GM12878 (cell line): ENCODE results near the gene TOM1L2. TPM values are rescaled to one million over a fixed set of nuclear protein-coding genes. Genes with fewer than 3 reads are reported as not detected.

Source experiments
- BRCA1 ChIP-seq: IDR thresholded peaks from 2 replicates; pipeline ENCODE4 v1.6.1; 2011; ENCODE audit warnings: low read depth, low read length, improper control_type of control experiment
- CHD1 ChIP-seq: IDR thresholded peaks from 2 replicates; pipeline ENCODE4 v1.6.1; 2012; ENCODE audit warnings: low read depth, low read length, improper control_type of control experiment
- E2F4 ChIP-seq: IDR thresholded peaks from 2 replicates; pipeline ENCODE4 v1.6.1; 2012; ENCODE audit warnings: low read depth, low read length, improper control_type of control experiment
- EED ChIP-seq: sonication (generic); IDR thresholded peaks from 2 replicates; pipeline ENCODE4 v1.6.1; 2016; ENCODE audit warnings: antibody characterized with exemption, low read depth
- GABPA ChIP-seq: IDR thresholded peaks from 2 replicates; pipeline ENCODE4 v1.6.1; 2014; ENCODE audit warnings: antibody characterized with exemption, low read depth, mild to moderate bottlenecking, inconsistent platforms
- GATAD2B ChIP-seq: fragments of 450-650 bp; conservative IDR thresholded peaks from 2 replicates; pipeline ENCODE4 v1.6.1; 2017; ENCODE audit warnings: low read depth, mild to moderate bottlenecking, moderate library complexity
- HDAC6 ChIP-seq: fragments of 200-600 bp; sonication (generic); IDR thresholded peaks from one replicate; pipeline ENCODE4 v1.8.0; 2017; ENCODE audit warnings: antibody characterized with exemption; ENCODE audit not compliant: unreplicated experiment
- HSF1 ChIP-seq: fragments of 150-350 bp; IDR thresholded peaks from 2 replicates; pipeline ENCODE4 v1.6.1; 2014; ENCODE audit warnings: mild to moderate bottlenecking, low read depth, low read length
- IKZF2 ChIP-seq, 2 experiments: fragments of 450-650 bp; IDR thresholded peaks; 2 replicates each; pipeline ENCODE4 v1.6.1; 2017; ENCODE audit warnings: mild to moderate bottlenecking in 2 of 2, moderate library complexity in 2 of 2
- KLF5 ChIP-seq: fragments of 450-650 bp; IDR thresholded peaks from 2 replicates; pipeline ENCODE4 v1.6.1; 2014; ENCODE audit warnings: mild to moderate bottlenecking; ENCODE audit not compliant: partially characterized antibody
- MEF2B ChIP-seq: fragments of 450-650 bp; IDR thresholded peaks from 2 replicates; pipeline ENCODE4 v1.6.1; 2018; ENCODE audit warnings: mild to moderate bottlenecking, moderate library complexity; ENCODE audit not compliant: partially characterized antibody, poor library complexity, severe bottlenecking
- MXI1 ChIP-seq: fragments of 150-350 bp; IDR thresholded peaks from 2 replicates; pipeline ENCODE4 v1.6.1; 2011; ENCODE audit warnings: low read depth, mild to moderate bottlenecking, inconsistent platforms, low read length, improper control_type of control experiment
- NR2C1 ChIP-seq: fragments of 450-650 bp; IDR thresholded peaks from 2 replicates; pipeline ENCODE4 v1.6.1; 2017; ENCODE audit warnings: antibody characterized with exemption, mild to moderate bottlenecking, moderate library complexity
- POLR2A ChIP-seq: IDR thresholded peaks from 2 replicates; pipeline ENCODE4 v1.6.1; 2011; ENCODE audit warnings: low read depth, mild to moderate bottlenecking, low read length
- RAD51 ChIP-seq: fragments of 450-650 bp; IDR thresholded peaks from 2 replicates; pipeline ENCODE4 v1.6.1; 2016; ENCODE audit warnings: moderate library complexity, mild to moderate bottlenecking, inconsistent platforms
- RCOR1 ChIP-seq: conservative IDR thresholded peaks from 2 replicates; pipeline ENCODE4 v1.6.1; 2012; ENCODE audit warnings: low read depth, low read length, improper control_type of control experiment
- RUNX3 ChIP-seq: IDR thresholded peaks from 2 replicates; pipeline ENCODE4 v1.6.1; 2012; ENCODE audit warnings: low read length, inconsistent platforms
- SIX5 ChIP-seq: IDR thresholded peaks from 2 replicates; pipeline ENCODE4 v1.6.1; 2011; ENCODE audit warnings: mild to moderate bottlenecking, low read depth, low read length, moderate library complexity; ENCODE audit not compliant: severe bottlenecking
- SKIL ChIP-seq: fragments of 450-650 bp; IDR thresholded peaks from 2 replicates; pipeline ENCODE4 v1.6.1; 2017; ENCODE audit warnings: mild to moderate bottlenecking, low read depth, inconsistent platforms; ENCODE audit not compliant: poor library complexity, severe bottlenecking
- SP1 ChIP-seq: IDR thresholded peaks from one replicate; pipeline ENCODE4 v1.6.1; 2011; ENCODE audit warnings: low read depth, low read length
- SREBF2 ChIP-seq: IDR thresholded peaks from 2 replicates; pipeline ENCODE4 v1.6.1; 2012; ENCODE audit warnings: mild to moderate bottlenecking, low read length
- TAF1 ChIP-seq: IDR thresholded peaks from 2 replicates; pipeline ENCODE4 v1.6.1; 2011; ENCODE audit warnings: mild to moderate bottlenecking, low read depth, low read length, borderline replicate concordance
- USF1 ChIP-seq: IDR thresholded peaks from 2 replicates; pipeline ENCODE4 v1.6.1; 2011; ENCODE audit warnings: borderline replicate concordance, low read depth, mild to moderate bottlenecking, moderate library complexity, mixed read lengths, low read length; ENCODE audit not compliant: insufficient read depth; ENCODE audit errors: extremely low read length
- YY1 ChIP-seq: IDR thresholded peaks from 2 replicates; pipeline ENCODE4 v1.6.1; 2011; ENCODE audit warnings: low read depth, mild to moderate bottlenecking, low read length
- ZZZ3 ChIP-seq: IDR thresholded peaks from 2 replicates; pipeline ENCODE4 v1.6.1; 2011; ENCODE audit warnings: low read depth; ENCODE audit not compliant: control insufficient read depth, insufficient read length
- polyA plus RNA-seq, 11 experiments: library from polyadenylated mRNA; depleted of rRNA in 4 of 11; unstranded in 6 of 11; stranded (reverse) in 5 of 11; fragments of >200 nt; fragmentation: Nextera tagmentation in 4 of 11; fragmentation: Illumina TruSeq in 1 of 11; extraction: Ambion mirVana in 4 of 11; extraction: Trizol in 1 of 11; gene quantifications; 1 replicate in 1 of 11; 2 replicates in 10 of 11; pipeline versions ENCODE4 v1.2.1 to v1.2.3, GENCODE V29; 2011 to 2016; ENCODE audit warnings: inconsistent platforms in 2 of 11, missing spikeins in 2 of 11, low read depth in 1 of 11
- total RNA-seq, 4 experiments: library from RNA; depleted of rRNA in 3 of 4; stranded (reverse); fragments of >200 nt in 3 of 4; fragmentation: Illumina TruSeq in 1 of 4; extraction: Trizol in 1 of 4; gene quantifications; 2 replicates each; pipeline versions ENCODE4 v1.2.1 to v1.2.3, GENCODE V29; 2013 to 2021

Gene TOM1L2
- total and polyA plus RNA-seq, 10 of the 15 experiments (the other 5 are each of a cell fraction or from before 2014, with no cell fraction given), result 0.19 to 19.2 (median 8.1) TPM

- TF ChIP-seq NR2C1 (peak; percentile 89), RAD51 (peak; percentile 73; the same call in 1 of the 2 replicates), SP1 (peak; percentile 68), RUNX3 (peak; percentile 54; the same call in 1 of the 2 replicates), TAF1 (peak; percentile 77; the same call in 1 of the 2 replicates), GABPA (no peak), RCOR1 (no peak), SKIL (no peak), ZZZ3 (no peak), IKZF2 (IDR thresholded peaks at IDR 0.05) (peak; percentile 74 to 76; a peak in 3 of 4 replicates), SIX5 (no peak), MXI1 (no peak; the same call in none of the 2 replicates), EED (no peak), HSF1 (no peak), E2F4 (no peak), HDAC6 (peak; percentile 28), USF1 (peak; percentile 86), CHD1 (no peak), YY1 (no peak), MEF2B (peak; percentile 51), GATAD2B (peak; percentile 91), KLF5 (peak; percentile 46), BRCA1 (no peak), POLR2A (peak; percentile 92), SREBF2 (peak; percentile 82)
Measured at GRCh38 chr17:17839791-17840707, 132.2 kb downstream of the TOM1L2 start (continued).
